PC-3 (cell line): ENCODE data around the gene JAKMIP2. TPM values are rescaled to one million over a fixed set of nuclear protein-coding genes. Genes with fewer than 3 reads are reported as not detected.

ENCODE experiments used
- ATAC-seq: fragments of 200-7000 bp; cut with Tn5 transposase; 2 replicates; pipeline ENCODE4 v1.9.1; 2020; ENCODE audit warnings: mild to moderate bottlenecking, moderate library complexity
- BruUV-seq: library from RNA; stranded (reverse); fragments of 400-500 nt; replicated peaks from 2 replicates; lab custom pipeline; 2021; lab: Mats Ljungman, UMichigan
- CTCF ChIA-PET: fragments of 300-600 bp; sonication (Branson Sonifier 250); formaldehyde crosslinking; loops from one replicate; lab custom pipeline; 2022; ENCODE audit warnings: antibody characterized with exemption; lab: Charles Lee
- POLR2A ChIA-PET: fragments of 300-600 bp; sonication (Branson Sonifier 250); formaldehyde crosslinking; loops from one replicate; lab custom pipeline; 2022; ENCODE audit warnings: antibody characterized with exemption; ENCODE audit not compliant: unreplicated experiment; lab: Charles Lee
- DNase-seq: peaks from one replicate; pipeline ENCODE4 v3.0.0-alpha.2; 2015
- H2AFZ ChIP-seq: fragments of 300-600 bp; sonication (generic); 2 replicates; pipeline ENCODE4 v1.6.0; 2016; ENCODE audit warnings: antibody characterized with exemption, low read length
- H3F3A ChIP-seq: fragments of 300-600 bp; sonication (generic); one replicate; pipeline ENCODE4 v1.6.0; 2017; ENCODE audit warnings: antibody characterized with exemption, low read length, control low read depth, mild to moderate bottlenecking; ENCODE audit not compliant: unreplicated experiment
- H3K27ac ChIP-seq: fragments of 300-600 bp; sonication (generic); 2 replicates; pipeline ENCODE4 v1.5.1; 2016; ENCODE audit warnings: mild to moderate bottlenecking, low read length
- H3K27me3 ChIP-seq: fragments of 300-600 bp; sonication (generic); 2 replicates; pipeline ENCODE4 v1.6.1; 2016; ENCODE audit warnings: low read length, mixed read lengths
- H3K36me3 ChIP-seq: fragments of 300-600 bp; sonication (generic); 2 replicates; pipeline ENCODE4 v1.6.1; 2016; ENCODE audit warnings: low read depth, mixed run types, low read length, mixed read lengths
- H3K4me1 ChIP-seq: fragments of 300-600 bp; sonication (generic); 2 replicates; pipeline ENCODE4 v1.5.1; 2016; ENCODE audit warnings: low read length; ENCODE audit not compliant: insufficient read depth
- H3K4me2 ChIP-seq: fragments of 300-600 bp; sonication (generic); 2 replicates; pipeline ENCODE4 v1.6.0; 2016; ENCODE audit warnings: low read length
- H3K4me3 ChIP-seq: fragments of 300-600 bp; sonication (generic); 2 replicates; pipeline ENCODE4 v1.5.1; 2016; ENCODE audit warnings: mild to moderate bottlenecking, low read length, mixed read lengths
- H3K79me2 ChIP-seq: fragments of 300-600 bp; sonication (generic); 2 replicates; pipeline ENCODE4 v1.6.1; 2017; ENCODE audit warnings: low read length, mixed read lengths
- H3K9ac ChIP-seq: fragments of 300-600 bp; sonication (generic); 2 replicates; pipeline ENCODE4 v1.6.0; 2016; ENCODE audit warnings: mild to moderate bottlenecking, low read length
- H3K9me2 ChIP-seq: fragments of 300-600 bp; sonication (generic); replicated peaks from 2 replicates; pipeline ENCODE4 v1.6.1; 2016; ENCODE audit warnings: mixed run types, low read length, mixed read lengths
- H3K9me3 ChIP-seq: fragments of 300-600 bp; sonication (generic); 2 replicates; pipeline ENCODE4 v1.6.1; 2016; ENCODE audit warnings: low read length, mixed read lengths
- H4K20me1 ChIP-seq: fragments of 300-600 bp; sonication (generic); 2 replicates; pipeline ENCODE4 v1.6.1; 2016; ENCODE audit warnings: low read length, mixed read lengths
- CTCF ChIP-seq: fragments of 300-600 bp; sonication (generic); conservative IDR thresholded peaks from 2 replicates; pipeline ENCODE4 v1.5.1; 2017; ENCODE audit warnings: antibody characterized with exemption, low read depth, mild to moderate bottlenecking, low read length
- EZH2 ChIP-seq: fragments of 300-600 bp; sonication (generic); IDR thresholded peaks from one replicate; pipeline ENCODE4 v1.6.1; 2017; ENCODE audit warnings: antibody characterized with exemption, mild to moderate bottlenecking, low read length; ENCODE audit not compliant: unreplicated experiment
- EZH2phosphoT487 ChIP-seq: fragments of 300-600 bp; sonication (generic); IDR thresholded peaks from 2 replicates; pipeline ENCODE4 v1.6.1; 2018; ENCODE audit warnings: mild to moderate bottlenecking, antibody characterized with exemption, low read length, borderline replicate concordance
- intact Hi-C: fragments of 100-400 bp; cut with micrococcal nuclease; formaldehyde crosslinking; loops from 2 replicates; pipeline ENCODE4 v1.9.0; 2023
- total RNA-seq: library from RNA; depleted of rRNA; stranded (reverse); fragments of >200 nt; gene quantifications from 2 replicates; pipeline ENCODE4 v1.2.3, GENCODE V29; 2014

JAKMIP2 gene
- total RNA-seq, 1 experiment from 2014 or later, result 0.15 TPM

- Histone ChIP-seq H3F3A (no peaks in the 10 kb centered on the region), H3K27me3 (no peaks in the 10 kb centered on the region), H2AFZ (no peak overlapping the region), H3K4me2 (no peak overlapping the region), H4K20me1 (no peaks in the 10 kb centered on the region), H3K36me3 (no peaks in the 10 kb centered on the region), H3K4me3 (no peak overlapping the region), H3K79me2 (no peaks in the 10 kb centered on the region), H3K9me2 (no peaks in the 10 kb centered on the region), H3K4me1 (peaks cover 17% of the 10 kb centered on the region), H3K9me3 (no peaks in the 10 kb centered on the region), H3K9ac (no peak overlapping the region), H3K27ac (no peak overlapping the region)
- ChIA-PET CTCF (no interaction called here), POLR2A (no interaction called here)
- TF ChIP-seq EZH2, result no peak
- no peak for TF ChIP-seq EZH2phosphoT487
- no peak for TF ChIP-seq CTCF
- intact Hi-C loops, result no loop called here
- DNase-seq (no peak), ATAC-seq (no peak)
- BruUV-seq, result no TSS peak
These were observed 93.1 kb downstream of the JAKMIP2 start for GRCh38 chr5:147689426-147689825.

GRCh38 chr5:147688656-147689356 is 93.7 kb downstream of the JAKMIP2 start:
- Histone ChIP-seq H3K4me2 (no peak overlapping the region), H3K27ac (no peak overlapping the region), H4K20me1 (no peaks in the 10 kb centered on the region), H3K9me2 (no peaks in the 10 kb centered on the region), H3F3A (no peaks in the 10 kb centered on the region), H3K36me3 (no peaks in the 10 kb centered on the region), H3K9ac (no peak overlapping the region), H3K9me3 (no peaks in the 10 kb centered on the region), H3K79me2 (no peaks in the 10 kb centered on the region), H3K4me3 (no peak overlapping the region), H3K4me1 (peaks cover 17% of the 10 kb centered on the region), H2AFZ (no peak overlapping the region), H3K27me3 (no peaks in the 10 kb centered on the region)
- ATAC-seq, result no peak
- ChIA-PET CTCF (interaction anchor here (1.0 kb wide), 1 partner anchor 134 kb away, joined by 3 read pairs; no protein-coding TSS in a partner anchor), POLR2A (no interaction called here)
- no peak for DNase-seq
- TF ChIP-seq EZH2phosphoT487 (no peak), CTCF (no peak), EZH2 (no peak)
- BruUV-seq, result no TSS peak
- intact Hi-C loops, result no loop called here

GRCh38 chr5:147687118-147687517 is 95.4 kb downstream of the JAKMIP2 start:
- POLR2A ChIA-PET, result no interaction called here

More at GRCh38 chr5:147687118-147687517, 95.4 kb downstream of the JAKMIP2 start:
- no peak overlapping the region for H3K9ac ChIP-seq
- no peaks in the 10 kb centered on the region for H4K20me1 ChIP-seq
- H3K27me3 ChIP-seq, result no peaks in the 10 kb centered on the region
- no TSS peak for BruUV-seq
- no peaks in the 10 kb centered on the region for H3K9me3 ChIP-seq
- H3K36me3 ChIP-seq, result no peaks in the 10 kb centered on the region
- no peak overlapping the region for H3K4me3 ChIP-seq
- DNase-seq (no peak), ATAC-seq (no peak)
- TF ChIP-seq CTCF, result no peak
- no peak for TF ChIP-seq EZH2phosphoT487
- TF ChIP-seq EZH2, result no peak
- CTCF ChIA-PET, result no interaction called here
- intact Hi-C loops, result no loop called here
- H3K4me1 ChIP-seq, result peaks cover 17% of the 10 kb centered on the region
- no peak overlapping the region for H3K27ac ChIP-seq
- H3K9me2 ChIP-seq, result no peaks in the 10 kb centered on the region
- no peaks in the 10 kb centered on the region for H3K79me2 ChIP-seq
- H3F3A ChIP-seq, result no peaks in the 10 kb centered on the region
- no peak overlapping the region for H3K4me2 ChIP-seq
- H2AFZ ChIP-seq, result no peak overlapping the region
